A172 (cell line): ENCODE data around the gene HOXD4. TPM values are rescaled to one million over a fixed set of nuclear protein-coding genes. Genes with fewer than 3 reads are reported as not detected.
A peak's percentile ranks its signal among the peaks of the same experiment; 100 is the strongest.

Experiments used
- DNase-seq: peaks from one replicate; pipeline ENCODE4 v3.0.0-alpha.2; 2015; ENCODE audit warnings: low spot score
- total RNA-seq: library from RNA; depleted of rRNA; stranded (reverse); fragments of >200 nt; shearing (Covaris generic); gene quantifications from 2 replicates; pipeline ENCODE4 v1.2.3, GENCODE V29; 2014

The HOXD4 gene
- total RNA-seq, 1 experiment from 2014 or later: 3.9 TPM

- no peak for DNase-seq
Observed at GRCh38 chr2:176139661-176140512, 11.5 kb upstream of the HOXD4 start.

- no peak for DNase-seq
Observed at GRCh38 chr2:176140513-176141317, 10.6 kb upstream of the HOXD4 start.

GRCh38 chr2:176142281-176142680 lies 9.1 kb upstream of the HOXD4 start:
- DNase-seq: no peak

GRCh38 chr2:176145085-176145969 lies 6.0 kb upstream of the HOXD4 start:
- DNase-seq: no peak

GRCh38 chr2:176146101-176146500 lies 5.2 kb upstream of the HOXD4 start:
- peak; percentile 38 for DNase-seq

- no peak for DNase-seq
Observed at GRCh38 chr2:176146645-176147044, 4.7 kb upstream of the HOXD4 start.

- no peak for DNase-seq
Observed at GRCh38 chr2:176147210-176147799, 4.0 kb upstream of the HOXD4 start.

- DNase-seq: no peak
Observed at GRCh38 chr2:176147800-176148496, 3.4 kb upstream of the HOXD4 start.

GRCh38 chr2:176148751-176149421 lies 2.5 kb upstream of the HOXD4 start:
- DNase-seq: no peak

- DNase-seq: no peak
Observed at GRCh38 chr2:176149481-176149938, 1.8 kb upstream of the HOXD4 start.

GRCh38 chr2:176149939-176150583 lies 1.3 kb upstream of the HOXD4 start:
- no peak for DNase-seq

- no peak for DNase-seq
Observed at GRCh38 chr2:176150584-176151441, 537 bp upstream of the HOXD4 start.

GRCh38 chr2:176152350-176153181 lies 1.2 kb downstream of the HOXD4 start:
- no peak for DNase-seq

- no peak for DNase-seq
Observed at GRCh38 chr2:176154576-176155252, 3.4 kb downstream of the HOXD4 start.

- DNase-seq: no peak
Observed at GRCh38 chr2:176155356-176156044, 4.2 kb downstream of the HOXD4 start.

GRCh38 chr2:176156301-176156806 lies 5.0 kb downstream of the HOXD4 start:
- no peak for DNase-seq
